HG03460 (cell line): ENCODE results near the gene ATL1.
"Not testable (repeated sequence)": the region's sequence is repeated elsewhere in the genome, so short reads cannot be mapped to it uniquely, and the experiment has no call there.

Experiments
- ATAC-seq: cut with Tn5 transposase; IDR thresholded peaks from one replicate; pipeline ENCODE4 v1.9.1; 2021; ENCODE audit not compliant: unreplicated experiment

Gene ATL1

GRCh38 chr14:50600849-50601248, 40.9 kb downstream of the ATL1 start:
- no peak for ATAC-seq

GRCh38 chr14:50601394-50601793, 41.4 kb downstream of the ATL1 start:
- ATAC-seq = no peak

GRCh38 chr14:50602035-50602434, 42.1 kb downstream of the ATL1 start:
- no peak for ATAC-seq

GRCh38 chr14:50603565-50603964, 43.6 kb downstream of the ATL1 start:
- ATAC-seq = no peak

GRCh38 chr14:50605766-50606165, 45.8 kb downstream of the ATL1 start:
- no peak for ATAC-seq

GRCh38 chr14:50606468-50606867, 46.5 kb downstream of the ATL1 start:
- no peak for ATAC-seq

GRCh38 chr14:50607181-50607580, 47.2 kb downstream of the ATL1 start:
- no peak for ATAC-seq

- ATAC-seq = no peak
These were observed 47.8 kb downstream of the ATL1 start for GRCh38 chr14:50607761-50608160.

- no peak for ATAC-seq
These were observed 48.4 kb downstream of the ATL1 start for GRCh38 chr14:50608302-50608851.

GRCh38 chr14:50610465-50610864, 50.5 kb downstream of the ATL1 start:
- no peak for ATAC-seq

GRCh38 chr14:50612806-50613205, 52.9 kb downstream of the ATL1 start:
- no peak for ATAC-seq

GRCh38 chr14:50615056-50615455, 55.1 kb downstream of the ATL1 start:
- ATAC-seq = no peak

- no peak for ATAC-seq
These were observed 55.6 kb downstream of the ATL1 start for GRCh38 chr14:50615552-50615951.

- no peak for ATAC-seq
These were observed 56.3 kb downstream of the ATL1 start for GRCh38 chr14:50616275-50616674.

- ATAC-seq = no peak
These were observed 59.7 kb downstream of the ATL1 start for GRCh38 chr14:50619569-50620141.

GRCh38 chr14:50620341-50620740, 60.4 kb downstream of the ATL1 start:
- ATAC-seq = no peak

GRCh38 chr14:50622978-50623377, 63.0 kb downstream of the ATL1 start:
- no peak for ATAC-seq

GRCh38 chr14:50624447-50624846, 64.5 kb downstream of the ATL1 start:
- ATAC-seq = no peak

- not testable (repeated sequence) for ATAC-seq
These were observed 65.0 kb downstream of the ATL1 start for GRCh38 chr14:50624947-50625346.

GRCh38 chr14:50631408-50631821, 71.5 kb downstream of the ATL1 start:
- ATAC-seq = no peak

GRCh38 chr14:50633954-50634353, 74.0 kb downstream of the ATL1 start:
- ATAC-seq = no peak

GRCh38 chr14:50635141-50635540, 75.2 kb downstream of the ATL1 start:
- ATAC-seq = no peak

- ATAC-seq = peak; percentile 71
These were observed 87.3 kb downstream of the ATL1 start for GRCh38 chr14:50647282-50647681.
